Naive thymus-derived CD8-positive, alpha-beta T cell (primary cell): Measurements from ENCODE around the gene SDR9C7. TPM values are rescaled to one million over a fixed set of nuclear protein-coding genes. Genes with fewer than 3 reads are reported as not detected.
"Not testable (repeated sequence)": the region's sequence is repeated elsewhere in the genome, so short reads cannot be mapped to it uniquely, and the experiment has no call there.

ENCODE experiments used
- ATAC-seq, 2 donors: fragments of 150-1000 bp; cut with Tn5 transposase in 1 of 2; sonication (Bioruptor Pico), chemical (Tn5 transposase) in 1 of 2; 1 replicate in 1 of 2; 2 replicates in 1 of 2; pipeline ENCODE4 v1.10.0; 2021; ENCODE audit warnings: mild to moderate bottlenecking in 2 of 2, moderate library complexity in 2 of 2
- POLR2A ChIA-PET: fragments of 350-600 bp; sonication (Branson Sonifier 250); formaldehyde crosslinking; loops from one replicate; lab custom pipeline; 2021; ENCODE audit warnings: antibody characterized with exemption; lab: Charles Lee
- DNase-seq, 10 donors: peaks; one replicate each; pipeline versions ENCODE4 v3.0.0 to v3.0.0-alpha.2; 2020 to 2022
- H3K27ac Mint-ChIP-seq, 10 donors: one replicate each; pipeline ENCODE4 v1.8.0; 2020 to 2022; ENCODE audit warnings: mild to moderate bottlenecking in 10 of 10, mixed read lengths in 10 of 10, moderate library complexity in 4 of 10, inconsistent platforms in 1 of 10
- H3K27me3 Mint-ChIP-seq, 5 donors: one replicate each; pipeline ENCODE4 v1.8.0; 2021 to 2022; ENCODE audit warnings: mixed read lengths in 5 of 5
- H3K36me3 Mint-ChIP-seq, 3 donors: one replicate each; pipeline ENCODE4 v1.8.0; 2020 to 2022; ENCODE audit warnings: mixed read lengths in 3 of 3, mild to moderate bottlenecking in 2 of 3, inconsistent platforms in 1 of 3
- H3K4me1 Mint-ChIP-seq, 4 donors: one replicate each; pipeline ENCODE4 v1.8.0; 2021 to 2022; ENCODE audit warnings: mixed read lengths in 4 of 4
- H3K4me3 Mint-ChIP-seq, 10 donors: one replicate each; pipeline ENCODE4 v1.8.0; 2020 to 2022; ENCODE audit warnings: mild to moderate bottlenecking in 10 of 10, mixed read lengths in 10 of 10, moderate library complexity in 6 of 10, inconsistent platforms in 1 of 10
- H3K9me3 Mint-ChIP-seq, 9 donors: one replicate each; pipeline ENCODE4 v1.8.0; 2020 to 2022; ENCODE audit warnings: mixed read lengths in 9 of 9, mild to moderate bottlenecking in 3 of 9, inconsistent platforms in 1 of 9, moderate library complexity in 1 of 9
- polyA plus RNA-seq, 3 donors: library from polyadenylated mRNA; unstranded; fragments of 300-500 nt; fragmentation: Illumina TruSeq; gene quantifications; one replicate each; pipeline ENCODE4 v1.2.3, GENCODE V29; 2021
- total RNA-seq, 8 experiments: library from RNA in 2 of 8; stranded (reverse) in 2 of 8; gene quantifications; one replicate each; pipeline ENCODE4 v1.2.3 and lab custom pipeline; 2021 to 2026

The SDR9C7 gene
- total and polyA plus RNA-seq, 5 experiments from 2014 or later: not detected

- no peak for ATAC-seq
- Mint-ChIP-seq H3K4me1 (no peaks in the 10 kb centered on the region), H3K4me3 (no peak overlapping the region), H3K9me3 (peaks cover 0 to 41% (median 14%) of the 10 kb centered on the region in 9 donors), H3K36me3 (peaks cover 8 to 34% (median 17%) of the 10 kb centered on the region in 3 donors), H3K27me3 (peaks cover 0 to 8% (median 1%) of the 10 kb centered on the region in 5 donors), H3K27ac (no peak overlapping the region)
- POLR2A ChIA-PET: no interaction called here
- DNase-seq: no peak
Observed at GRCh38 chr12:56947633-56948456, 13.6 kb upstream of the SDR9C7 start.

GRCh38 chr12:56943878-56944277 is 9.7 kb upstream of the SDR9C7 start:
- ATAC-seq: no peak
- POLR2A ChIA-PET: no interaction called here
- H3K4me3 Mint-ChIP-seq: no peak overlapping the region
- peaks cover 0 to 41% (median 14%) of the 10 kb centered on the region in 9 donors for H3K9me3 Mint-ChIP-seq
- H3K27ac Mint-ChIP-seq: no peak overlapping the region
- peaks cover 0 to 13% (median 3%) of the 10 kb centered on the region in 5 donors for H3K27me3 Mint-ChIP-seq
- peaks cover 0 to 17% (median 13%) of the 10 kb centered on the region in 3 donors for H3K36me3 Mint-ChIP-seq
- peaks cover 0 to 3% (median 0%) of the 10 kb centered on the region in 4 donors for H3K4me1 Mint-ChIP-seq
- DNase-seq: no peak

- Mint-ChIP-seq H3K27me3 (peaks cover 0 to 13% (median 3%) of the 10 kb centered on the region in 5 donors), H3K36me3 (peaks cover 0 to 17% (median 10%) of the 10 kb centered on the region in 3 donors), H3K9me3 (peaks cover 0 to 41% (median 14%) of the 10 kb centered on the region in 9 donors)
- H3K4me1 Mint-ChIP-seq, DNase-seq, POLR2A ChIA-PET, H3K27ac Mint-ChIP-seq, H3K4me3 Mint-ChIP-seq, ATAC-seq: not testable (repeated sequence)
Observed at GRCh38 chr12:56943374-56943773, 9.2 kb upstream of the SDR9C7 start.

GRCh38 chr12:56941299-56942017 is 7.2 kb upstream of the SDR9C7 start:
- H3K36me3 Mint-ChIP-seq: peaks cover 0 to 10% (median 2%) of the 10 kb centered on the region in 3 donors
- POLR2A ChIA-PET: no interaction called here
- no peak overlapping the region for H3K4me3 Mint-ChIP-seq
- DNase-seq: no peak
- ATAC-seq: no peak
- H3K27ac Mint-ChIP-seq: no peak overlapping the region
- peaks cover 0 to 30% (median 7%) of the 10 kb centered on the region in 9 donors for H3K9me3 Mint-ChIP-seq
- peaks cover 3 to 19% (median 10%) of the 10 kb centered on the region in 5 donors for H3K27me3 Mint-ChIP-seq
- peaks cover 0 to 3% (median 0%) of the 10 kb centered on the region in 4 donors for H3K4me1 Mint-ChIP-seq

- POLR2A ChIA-PET, ATAC-seq, DNase-seq, H3K4me3 Mint-ChIP-seq, H3K27ac Mint-ChIP-seq, H3K36me3 Mint-ChIP-seq, H3K4me1 Mint-ChIP-seq: not testable (repeated sequence)
- peaks cover 0 to 25% (median 6%) of the 10 kb centered on the region in 9 donors for H3K9me3 Mint-ChIP-seq
- H3K27me3 Mint-ChIP-seq: peaks cover 3 to 19% (median 12%) of the 10 kb centered on the region in 5 donors
Observed at GRCh38 chr12:56940942-56941298, 6.7 kb upstream of the SDR9C7 start.

GRCh38 chr12:56935752-56936151 is 1.5 kb upstream of the SDR9C7 start:
- Mint-ChIP-seq H3K27me3 (peaks cover 0 to 23% (median 13%) of the 10 kb centered on the region in 5 donors), H3K27ac (no peak overlapping the region), H3K9me3 (no peaks in the 10 kb centered on the region), H3K4me1 (peaks cover 0 to 8% (median 7%) of the 10 kb centered on the region in 4 donors), H3K36me3 (no peaks in the 10 kb centered on the region), H3K4me3 (peak overlapping the region in 1 of 10 donors; percentile 20)
- no peak for ATAC-seq
- no peak for DNase-seq
- POLR2A ChIA-PET: no interaction called here

- POLR2A ChIA-PET: no interaction called here
- Mint-ChIP-seq H3K9me3 (no peaks in the 10 kb centered on the region), H3K27ac (no peak overlapping the region), H3K36me3 (no peaks in the 10 kb centered on the region), H3K27me3 (peaks cover 0 to 23% (median 13%) of the 10 kb centered on the region in 5 donors), H3K4me3 (no peak overlapping the region), H3K4me1 (peaks cover 0 to 8% (median 8%) of the 10 kb centered on the region in 4 donors)
- no peak for DNase-seq
- ATAC-seq: no peak
Observed at GRCh38 chr12:56935157-56935556, 949 bp upstream of the SDR9C7 start.

- POLR2A ChIA-PET: no interaction called here
- Mint-ChIP-seq H3K27me3 (peaks cover 0 to 16% (median 12%) of the 10 kb centered on the region in 5 donors), H3K27ac (peak overlapping the region in 3 of 10 donors; percentile 3 to 62 (median 20)), H3K4me1 (peaks cover 6 to 13% (median 12%) of the 10 kb centered on the region in 4 donors), H3K4me3 (no peak overlapping the region), H3K9me3 (no peaks in the 10 kb centered on the region), H3K36me3 (no peaks in the 10 kb centered on the region)
- no peak for ATAC-seq
- no peak for DNase-seq
Observed at GRCh38 chr12:56932867-56933266, 1.3 kb downstream of the SDR9C7 start.

GRCh38 chr12:56932146-56932545 is 2.1 kb downstream of the SDR9C7 start:
- ATAC-seq (no peak), DNase-seq (no peak)
- POLR2A ChIA-PET: no interaction called here
- no peaks in the 10 kb centered on the region for H3K36me3 Mint-ChIP-seq
- H3K4me1 Mint-ChIP-seq: peaks cover 6 to 13% (median 12%) of the 10 kb centered on the region in 4 donors
- peak overlapping the region in 3 of 10 donors; percentile 3 to 76 (median 62) for H3K27ac Mint-ChIP-seq
- H3K27me3 Mint-ChIP-seq: peaks cover 0 to 9% (median 7%) of the 10 kb centered on the region in 5 donors
- H3K9me3 Mint-ChIP-seq: no peaks in the 10 kb centered on the region
- H3K4me3 Mint-ChIP-seq: no peak overlapping the region

- peak in 1 of 10 donors; percentile 15 for DNase-seq
- peaks cover 6 to 13% (median 12%) of the 10 kb centered on the region in 4 donors for H3K4me1 Mint-ChIP-seq
- peak overlapping the region in 3 of 10 donors; percentile 3 to 76 (median 41) for H3K27ac Mint-ChIP-seq
- no peaks in the 10 kb centered on the region for H3K36me3 Mint-ChIP-seq
- no peaks in the 10 kb centered on the region for H3K9me3 Mint-ChIP-seq
- peaks cover 0 to 4% (median 3%) of the 10 kb centered on the region in 5 donors for H3K27me3 Mint-ChIP-seq
- no peak overlapping the region for H3K4me3 Mint-ChIP-seq
- POLR2A ChIA-PET: no interaction called here
- peak; percentile 36 to 46 for ATAC-seq
Observed at GRCh38 chr12:56931474-56931978, 2.7 kb downstream of the SDR9C7 start.

- Mint-ChIP-seq H3K36me3 (no peaks in the 10 kb centered on the region), H3K9me3 (no peaks in the 10 kb centered on the region), H3K4me3 (no peak overlapping the region), H3K4me1 (peaks cover 6 to 13% (median 12%) of the 10 kb centered on the region in 4 donors), H3K27ac (peak overlapping the region in 1 of 10 donors; percentile 34), H3K27me3 (peaks cover 0 to 4% (median 1%) of the 10 kb centered on the region in 5 donors)
- no peak for ATAC-seq
- POLR2A ChIA-PET: no interaction called here
- no peak for DNase-seq
Observed at GRCh38 chr12:56930241-56930640, 4.0 kb downstream of the SDR9C7 start.

- H3K36me3 Mint-ChIP-seq: no peaks in the 10 kb centered on the region
- no peak for ATAC-seq
- DNase-seq: no peak
- peaks cover 0 to 4% (median under 1%) of the 10 kb centered on the region in 5 donors for H3K27me3 Mint-ChIP-seq
- POLR2A ChIA-PET: no interaction called here
- no peak overlapping the region for H3K27ac Mint-ChIP-seq
- H3K9me3 Mint-ChIP-seq: no peaks in the 10 kb centered on the region
- no peak overlapping the region for H3K4me3 Mint-ChIP-seq
- peaks cover 6 to 13% (median 11%) of the 10 kb centered on the region in 4 donors for H3K4me1 Mint-ChIP-seq
Observed at GRCh38 chr12:56929780-56930179, 4.4 kb downstream of the SDR9C7 start.
